ENCODE results near the gene SLIT1.

- TF ChIP-seq EZH2phosphoT487 (IDR thresholded peaks at IDR 0.05; ENCODE audit: borderline replicate concordance, low read depth, low read length): no peak
- TF ChIP-seq, protein P1, sequence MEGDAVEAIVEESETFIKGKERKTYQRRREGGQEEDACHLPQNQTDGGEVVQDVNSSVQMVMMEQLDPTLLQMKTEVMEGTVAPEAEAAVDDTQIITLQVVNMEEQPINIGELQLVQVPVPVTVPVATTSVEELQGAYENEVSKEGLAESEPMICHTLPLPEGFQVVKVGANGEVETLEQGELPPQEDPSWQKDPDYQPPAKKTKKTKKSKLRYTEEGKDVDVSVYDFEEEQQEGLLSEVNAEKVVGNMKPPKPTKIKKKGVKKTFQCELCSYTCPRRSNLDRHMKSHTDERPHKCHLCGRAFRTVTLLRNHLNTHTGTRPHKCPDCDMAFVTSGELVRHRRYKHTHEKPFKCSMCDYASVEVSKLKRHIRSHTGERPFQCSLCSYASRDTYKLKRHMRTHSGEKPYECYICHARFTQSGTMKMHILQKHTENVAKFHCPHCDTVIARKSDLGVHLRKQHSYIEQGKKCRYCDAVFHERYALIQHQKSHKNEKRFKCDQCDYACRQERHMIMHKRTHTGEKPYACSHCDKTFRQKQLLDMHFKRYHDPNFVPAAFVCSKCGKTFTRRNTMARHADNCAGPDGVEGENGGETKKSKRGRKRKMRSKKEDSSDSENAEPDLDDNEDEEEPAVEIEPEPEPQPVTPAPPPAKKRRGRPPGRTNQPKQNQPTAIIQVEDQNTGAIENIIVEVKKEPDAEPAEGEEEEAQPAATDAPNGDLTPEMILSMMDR (conservative IDR thresholded peaks at IDR 0.05; ENCODE audit: low read length): no peak
Measured at GRCh38 chr10:97002670-97003069, 183.1 kb downstream of the SLIT1 start.
